Suppressor macrophage (primary cell): ENCODE results near the gene TPSG1.
"Not testable (repeated sequence)": the region's sequence is repeated elsewhere in the genome, so short reads cannot be mapped to it uniquely, and the experiment has no call there.

Experiments used
- DNase-seq, 4 experiments: peaks; one replicate each; pipeline ENCODE4 v3.0.0-alpha.2; 2020 to 2022

The TPSG1 gene

DNA sequence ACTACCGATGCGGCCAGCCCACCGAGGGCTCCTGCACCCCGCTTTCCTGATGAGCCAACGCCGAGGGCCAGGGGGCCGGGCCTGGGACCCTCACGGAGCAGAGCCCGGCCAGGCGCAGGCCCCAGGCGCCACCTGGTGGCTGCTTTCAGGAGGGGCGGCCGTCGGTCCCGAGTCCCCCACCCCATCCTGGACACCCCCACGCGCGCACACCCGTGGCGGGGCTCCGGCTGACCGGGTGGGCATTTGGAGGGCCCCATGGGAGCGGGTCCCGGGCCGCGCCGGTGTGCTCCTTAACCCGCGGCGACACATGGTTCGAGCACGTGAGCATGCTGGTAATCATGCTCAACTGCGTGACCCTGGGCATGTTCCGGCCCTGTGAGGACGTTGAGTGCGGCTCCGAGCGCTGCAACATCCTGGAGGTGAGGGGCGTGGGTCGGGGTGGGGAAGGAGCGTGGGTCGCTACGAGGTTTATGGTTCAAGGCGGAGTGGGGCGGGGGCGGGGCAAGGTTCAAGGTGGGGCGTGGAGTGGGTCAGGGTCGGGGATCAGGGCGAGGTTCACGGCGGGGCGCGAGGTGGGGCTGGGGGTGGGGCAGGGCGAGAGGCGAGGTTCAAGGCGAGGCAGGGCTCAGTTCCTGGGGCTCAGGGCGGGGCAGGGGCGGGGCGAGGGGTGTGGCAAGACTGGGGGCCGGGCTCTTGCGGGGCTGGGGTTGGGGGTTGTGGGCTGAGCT, 30.2 kb downstream of the TPSG1 start:
- DNase-seq, result peak in 2 of 4 experiments; percentile 7 to 33

DNA sequence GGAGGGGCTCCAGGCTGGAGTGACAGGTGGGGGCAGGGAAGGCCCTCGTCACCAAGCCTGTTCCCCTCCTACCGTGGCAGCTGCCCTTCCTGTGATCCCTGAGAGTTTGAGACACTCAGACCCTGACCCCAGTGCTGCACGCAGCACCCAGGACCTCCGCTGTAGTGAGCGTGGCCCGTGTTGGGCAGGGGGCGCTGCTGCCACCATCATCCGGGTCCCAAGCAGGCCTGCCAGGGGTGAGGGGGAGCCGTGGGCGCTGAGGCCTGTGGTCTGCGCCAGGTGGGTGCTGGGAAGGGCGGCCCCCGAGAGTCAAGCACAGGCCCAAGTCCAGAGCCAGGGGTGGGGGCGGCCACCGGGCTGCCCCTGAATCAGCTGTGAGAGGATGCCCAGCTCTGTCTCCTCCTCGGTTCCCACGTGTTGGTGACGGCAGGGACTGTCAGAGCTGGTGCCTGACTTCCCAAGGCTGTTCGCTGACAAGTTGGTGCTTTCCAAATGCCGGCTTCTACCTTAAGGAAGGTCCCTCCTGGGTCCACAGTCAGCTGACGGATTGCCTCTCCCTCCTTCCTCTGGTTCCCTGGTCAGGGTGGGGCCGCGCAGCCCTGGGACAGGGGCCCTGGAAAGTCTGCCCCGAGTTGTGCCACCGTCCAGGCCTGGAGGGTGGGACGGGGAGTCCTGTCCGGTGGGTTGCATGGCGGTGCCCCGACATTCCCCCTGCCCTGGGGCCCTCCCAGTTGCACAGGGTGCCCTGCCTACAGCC, 31.1 kb downstream of the TPSG1 start:
- no peak for DNase-seq

GRCh38 chr16:1193143-1193824, 31.8 kb downstream of the TPSG1 start:
- DNase-seq, result no peak

DNA sequence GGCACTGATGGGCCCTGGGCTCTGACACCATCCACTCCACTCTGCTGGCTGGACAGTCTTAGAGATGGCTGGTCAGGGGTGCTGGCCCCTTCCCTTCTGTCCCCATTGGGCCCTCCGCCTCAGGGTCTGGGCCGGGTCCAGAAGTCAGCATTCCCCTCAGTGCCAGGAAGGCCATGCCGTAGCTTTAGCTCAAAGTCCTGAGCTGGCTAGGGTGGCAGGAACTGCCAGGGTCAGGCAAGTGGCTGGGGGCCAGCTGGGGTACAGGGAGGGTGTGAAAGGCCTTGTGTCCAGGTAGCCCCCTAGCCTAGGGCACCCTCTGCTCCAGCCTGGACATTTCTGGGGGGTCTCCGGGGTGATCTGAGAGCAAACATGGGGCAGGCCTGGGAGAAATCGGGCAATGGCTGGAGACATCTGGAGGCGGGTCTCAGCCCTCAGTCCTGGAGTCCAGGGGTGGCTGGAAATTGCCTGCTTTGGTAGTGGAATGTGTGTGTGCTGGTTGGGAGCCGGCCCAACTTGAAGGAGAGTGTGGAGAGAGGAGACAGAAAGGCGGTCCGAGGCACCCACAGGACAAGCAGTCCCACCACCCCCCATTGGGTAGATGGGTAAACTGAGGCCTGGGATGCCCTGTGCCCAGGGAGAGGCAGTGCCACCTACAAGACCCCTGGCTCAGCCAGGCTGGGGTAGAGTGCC, 32.5 kb downstream of the TPSG1 start:
- DNase-seq, result no peak

GRCh38 chr16:1190789-1191188, 34.3 kb downstream of the TPSG1 start:
- not testable (repeated sequence) for DNase-seq

- no peak for DNase-seq
Observed at GRCh38 chr16:1189455-1189854, 35.6 kb downstream of the TPSG1 start.

DNA sequence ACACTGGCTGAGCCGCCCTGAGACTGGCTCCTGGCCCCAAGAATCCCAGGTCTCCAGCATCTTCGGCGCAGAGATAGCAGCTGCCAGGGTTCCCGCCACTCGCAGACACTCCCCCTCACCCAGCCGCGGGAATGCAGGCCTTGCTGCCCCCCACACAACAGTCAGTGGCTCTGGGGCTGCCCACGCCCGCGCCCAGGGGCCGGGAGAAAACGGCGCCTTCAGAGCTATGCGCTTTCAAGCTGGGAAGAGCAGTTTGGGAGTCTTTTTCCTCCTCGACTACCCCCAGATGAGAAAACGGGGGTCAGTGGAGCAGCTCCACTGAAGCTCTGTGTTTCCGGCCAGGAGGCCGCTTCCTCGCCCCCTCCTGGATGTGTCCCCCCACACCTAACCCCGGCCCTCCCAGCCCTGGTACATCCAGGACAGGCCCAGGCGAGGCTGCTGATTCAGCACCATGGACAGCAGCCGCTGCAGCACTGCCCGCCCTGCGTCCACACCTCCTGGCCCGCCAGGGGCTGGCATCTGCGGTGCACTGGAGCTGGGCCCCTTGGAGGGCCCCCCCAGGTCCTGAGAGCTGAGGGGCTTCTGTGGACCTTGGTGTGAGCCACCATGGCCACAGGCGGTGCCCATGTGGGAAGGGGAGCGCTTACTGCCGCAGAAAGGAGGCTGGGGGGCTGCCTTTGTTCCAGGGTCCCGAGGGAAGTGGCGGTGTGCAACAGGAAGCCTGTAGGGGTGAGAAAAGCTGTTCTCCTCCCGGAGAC, 36.5 kb downstream of the TPSG1 start:
- peak; percentile 47 to 71 (median 58) for DNase-seq

DNA sequence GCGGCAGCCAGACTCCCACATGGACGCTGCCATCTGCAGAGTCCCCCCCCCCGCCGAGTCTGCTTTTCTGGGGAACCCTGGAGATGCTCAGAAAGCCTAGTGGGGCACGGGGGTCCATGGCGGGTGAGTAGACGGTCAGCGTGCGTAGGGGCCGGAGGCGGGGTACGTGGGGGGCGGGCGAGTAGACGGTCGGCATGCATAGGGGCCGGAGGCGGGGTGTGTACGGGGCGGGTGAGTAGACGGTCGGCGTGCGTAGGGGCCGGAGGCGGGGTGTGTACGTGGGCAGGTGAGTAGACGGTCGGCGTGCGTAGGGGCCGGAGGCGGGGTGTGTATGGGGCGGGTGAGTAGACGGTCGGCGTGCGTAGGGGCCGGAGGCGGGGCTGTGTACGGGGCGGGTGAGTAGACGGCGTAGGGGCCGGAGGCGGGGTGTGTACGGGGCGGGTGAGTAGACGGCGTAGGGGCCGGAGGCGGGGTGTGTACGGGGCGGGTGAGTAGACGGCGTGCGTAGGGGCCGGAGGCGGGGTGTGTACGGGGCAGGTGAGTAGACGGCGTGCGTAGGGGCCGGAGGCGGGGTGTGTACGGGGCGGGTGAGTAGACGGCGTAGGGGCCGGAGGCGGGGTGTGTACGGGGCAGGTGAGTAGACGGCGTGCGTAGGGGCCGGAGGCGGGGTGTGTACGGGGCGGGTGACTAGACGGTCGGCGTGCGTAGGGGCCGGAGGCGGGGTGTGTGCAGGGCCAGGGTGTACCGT, 39.4 kb downstream of the TPSG1 start:
- not testable (repeated sequence) for DNase-seq

DNA sequence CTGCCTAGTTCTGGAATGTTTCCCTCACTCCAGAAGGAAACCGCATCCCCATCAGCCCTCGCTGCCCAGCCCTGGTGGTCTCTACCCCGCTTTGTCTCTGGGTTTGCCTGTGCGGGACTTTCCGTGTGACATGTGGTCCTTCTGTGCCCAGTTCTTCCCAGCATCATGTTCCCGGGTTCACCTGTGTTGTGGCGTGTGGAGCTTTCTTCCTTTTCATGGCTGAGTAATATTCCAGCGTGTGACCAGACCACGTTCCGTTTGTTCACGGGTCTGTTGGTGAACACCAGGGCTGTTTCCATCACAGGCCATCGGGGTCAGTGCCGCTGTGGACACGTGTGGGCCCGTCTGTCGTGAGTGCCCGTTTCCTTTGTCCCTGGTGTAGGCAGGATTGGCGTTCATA, 40.1 kb downstream of the TPSG1 start:
- DNase-seq, result no peak

DNA sequence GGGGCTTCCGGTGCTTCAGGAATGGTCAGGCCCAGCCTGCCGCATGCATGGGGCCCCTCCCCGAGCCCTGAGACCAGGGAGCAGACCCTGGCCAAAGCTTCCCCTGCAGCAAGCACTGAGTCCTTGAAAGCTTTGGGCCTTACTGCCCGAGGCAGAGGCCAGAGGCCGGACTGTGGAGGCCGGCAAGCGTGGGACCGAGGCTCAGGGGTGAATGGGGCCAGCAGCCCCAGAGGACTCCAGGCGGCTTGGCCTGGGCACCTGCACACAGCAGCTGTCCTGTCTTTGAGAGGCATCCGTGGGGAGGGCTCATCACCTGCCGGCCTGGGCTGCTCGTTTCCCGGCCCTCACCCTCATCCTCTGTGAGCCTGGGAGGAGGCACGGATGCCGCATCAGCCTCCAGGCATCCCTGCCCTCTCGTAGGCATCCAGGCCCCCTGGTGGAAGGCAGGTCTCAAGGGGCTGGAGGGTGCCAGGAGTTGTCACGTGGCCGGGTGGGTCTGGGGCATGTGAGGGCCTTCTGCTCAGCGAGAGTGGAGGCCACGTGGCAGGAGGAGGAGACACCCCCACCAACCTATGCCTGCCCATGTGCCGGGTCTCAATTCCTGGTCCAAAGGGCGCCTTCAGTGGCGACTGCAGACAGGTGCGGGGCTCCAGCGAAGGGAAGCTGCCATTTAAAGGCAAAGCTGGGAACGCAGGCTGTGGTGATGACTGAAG, 40.8 kb downstream of the TPSG1 start:
- no peak for DNase-seq

DNA sequence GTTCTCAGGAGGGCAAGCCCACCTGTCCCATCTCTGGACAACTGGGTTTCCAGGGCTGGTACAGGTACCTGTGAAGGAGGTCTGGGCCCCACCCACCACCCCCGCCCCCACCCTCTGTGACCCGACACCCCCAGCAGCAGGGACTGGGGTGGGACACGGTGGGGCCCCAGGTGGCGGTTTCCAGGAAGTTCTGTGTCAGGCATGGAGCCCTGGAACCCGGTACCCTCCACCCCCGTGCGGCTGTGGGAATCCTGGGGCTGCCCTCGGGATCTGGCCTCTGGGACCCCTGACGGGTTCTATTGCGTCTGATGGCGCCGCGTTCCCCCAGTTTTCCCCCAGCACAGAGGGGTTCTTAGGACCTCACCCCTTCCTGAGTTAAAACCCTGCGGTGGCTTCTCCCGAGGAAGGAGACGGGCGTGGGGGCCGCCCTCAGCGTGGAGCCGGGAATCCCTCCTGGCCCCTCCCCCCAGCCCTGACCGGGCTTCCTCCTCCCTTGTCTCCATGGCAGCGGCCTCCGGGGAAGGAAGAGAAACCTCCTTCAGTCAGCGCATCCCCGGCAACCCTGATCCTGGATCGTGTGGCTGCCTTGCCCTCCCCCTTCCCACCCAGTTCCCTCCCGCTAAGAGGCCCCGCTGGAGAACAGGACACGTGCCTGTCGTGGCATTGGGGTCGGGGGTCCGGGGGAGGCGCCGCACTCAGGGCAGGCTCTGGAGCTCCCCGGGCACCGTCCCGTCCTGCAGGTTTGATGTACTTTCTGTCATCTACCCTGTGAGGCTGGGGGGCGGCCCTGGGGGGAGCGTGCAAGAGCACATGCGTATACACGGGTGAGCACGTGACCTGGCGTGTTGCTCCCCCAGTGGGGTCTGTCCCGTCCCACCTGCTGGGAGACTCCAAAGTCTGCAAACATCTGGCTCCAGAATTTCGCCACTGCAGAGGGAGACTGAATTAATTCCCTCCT, 41.8 kb downstream of the TPSG1 start:
- peak in 3 of 4 experiments; percentile 9 to 10 (median 10) for DNase-seq

- DNase-seq, result no peak
Observed at GRCh38 chr16:1182316-1182671, 42.8 kb downstream of the TPSG1 start.

DNA sequence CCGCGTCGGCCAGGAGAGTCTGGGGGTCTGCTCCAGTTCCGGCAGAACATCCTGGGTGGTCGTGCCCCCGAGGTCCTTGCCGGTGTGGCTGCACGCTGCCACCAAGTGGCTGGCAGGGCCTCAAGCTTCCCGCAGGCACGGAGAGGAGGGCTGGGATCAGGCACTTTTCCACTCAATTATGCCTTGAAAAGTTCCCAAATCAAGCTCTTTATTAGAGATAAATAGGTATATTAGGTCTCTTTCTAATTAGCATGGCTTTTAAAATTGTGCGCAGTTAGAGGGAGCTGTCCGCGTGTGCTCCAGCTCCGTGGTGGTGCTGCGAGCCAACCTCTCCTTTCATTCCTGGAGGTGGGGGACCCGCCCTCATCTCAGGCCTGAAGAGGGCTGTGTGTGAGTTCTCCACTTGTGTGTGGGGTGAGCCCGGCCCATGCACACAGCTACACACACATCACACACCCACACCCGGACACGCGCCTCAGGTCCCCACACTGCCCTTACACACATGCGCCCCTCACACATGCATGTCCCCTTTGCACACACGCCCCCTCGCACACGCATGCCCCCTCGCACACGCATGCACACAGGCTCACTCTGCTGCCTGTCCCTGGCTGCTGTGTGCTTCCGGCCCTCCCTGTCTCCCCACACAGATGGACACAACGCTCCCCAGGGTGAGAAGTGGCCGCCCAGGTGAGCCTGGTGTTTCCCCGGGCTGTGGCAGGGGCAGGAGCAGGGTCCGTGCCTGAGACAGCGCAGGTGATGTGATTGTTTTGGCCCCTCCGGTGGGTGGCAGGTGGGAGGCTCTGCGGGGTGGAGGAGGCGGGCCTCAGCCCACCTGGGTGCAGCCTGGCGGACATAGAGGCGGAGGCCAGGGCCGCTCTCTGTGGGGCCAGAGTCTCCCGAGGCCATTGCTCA, 43.4 kb downstream of the TPSG1 start:
- DNase-seq, result no peak

DNA sequence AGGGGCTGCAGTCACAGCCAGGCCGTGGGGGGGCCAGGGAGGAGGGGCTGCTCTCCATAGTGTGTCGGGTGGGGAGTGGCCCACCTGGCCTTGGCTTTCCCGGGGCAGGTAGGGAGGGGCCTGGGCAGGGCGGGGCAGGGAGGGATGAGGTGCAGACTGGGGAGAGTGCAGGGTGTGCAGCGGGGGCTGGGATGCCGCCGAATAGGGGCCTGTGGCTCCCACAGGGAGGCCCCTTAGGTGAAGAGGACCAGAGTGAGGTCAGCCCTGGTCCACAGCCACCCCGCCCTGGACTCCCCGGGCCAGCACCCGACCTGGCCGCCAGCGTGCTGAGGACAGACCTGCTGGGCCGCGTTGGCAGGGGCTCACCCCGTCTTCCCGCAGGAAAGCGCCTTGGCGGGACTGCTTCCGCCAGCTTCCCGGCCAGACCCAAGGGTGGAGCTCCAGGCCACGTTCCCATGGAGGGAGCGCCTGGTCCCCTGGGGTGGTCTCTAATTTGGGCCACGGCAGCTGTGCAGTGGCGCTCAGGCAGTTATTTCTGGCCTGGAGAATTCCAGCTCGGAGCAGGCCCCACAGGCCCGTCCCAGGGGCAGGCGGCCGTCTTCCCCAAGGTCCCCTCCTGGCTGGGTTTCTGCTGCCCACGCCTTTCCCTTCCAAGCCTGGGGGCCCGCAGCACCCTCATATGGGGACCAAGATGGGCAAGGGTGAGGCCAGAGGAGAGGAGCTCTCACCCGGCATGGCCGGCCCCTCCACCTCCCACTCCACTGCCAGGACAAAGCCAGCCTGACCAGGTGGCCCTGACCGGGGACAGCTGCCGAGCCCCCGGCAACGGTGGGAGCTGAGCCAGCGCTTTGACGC, 44.3 kb downstream of the TPSG1 start:
- DNase-seq, result no peak

- DNase-seq, result no peak
Observed at GRCh38 chr16:1178295-1178910, 46.7 kb downstream of the TPSG1 start.

GRCh38 chr16:1177750-1178149, 47.3 kb downstream of the TPSG1 start:
- DNase-seq, result no peak

DNA sequence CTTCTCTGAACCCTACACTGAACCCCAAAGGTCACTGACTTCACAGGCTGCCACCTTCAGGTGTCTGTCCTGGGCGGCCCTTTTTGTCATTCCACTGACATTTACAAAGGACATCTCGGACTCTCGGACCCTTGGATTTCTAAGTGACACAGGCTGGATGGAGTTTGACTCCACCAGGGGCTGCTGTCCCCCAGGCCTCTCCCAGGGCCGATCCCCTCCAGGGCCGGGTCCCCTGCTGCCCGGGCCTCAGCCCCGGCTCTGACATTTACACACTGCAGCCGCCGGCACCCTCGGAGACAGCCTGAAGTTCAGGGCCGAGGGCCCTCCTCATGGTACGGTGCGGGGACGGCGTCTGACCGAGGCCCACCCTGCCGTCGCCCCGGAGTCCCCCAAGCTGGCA, 48.0 kb downstream of the TPSG1 start:
- DNase-seq, result no peak
